ENCODE data around the gene LRRC42.
A peak's percentile ranks its signal among the peaks of the same experiment; 100 is the strongest.

Gene LRRC42

GRCh38 chr1:53946252-53947171 is at the start of gene LRRC42:
Gene LRRC42, plus strand, starts transcription at chr1:53946350. Its CDS starts 5,650 bp downstream, at chr1:53952000.
- peak in 1 of 2 donors; percentile 83 for DNase-seq (ENCODE audit: low read depth in 1 of 2, low spot score in 1 of 2)

- DNase-seq (ENCODE audit: low read depth in 1 of 2, low spot score in 1 of 2), result no peak
These were observed 49.4 kb upstream of the LRRC42 start for GRCh38 chr1:53896635-53897229.

GRCh38 chr1:53899206-53899628 is 46.9 kb upstream of the LRRC42 start:
- DNase-seq (ENCODE audit: low read depth in 1 of 2, low spot score in 1 of 2), result no peak

GRCh38 chr1:53899708-53900107 is 46.4 kb upstream of the LRRC42 start:
- DNase-seq (ENCODE audit: low read depth in 1 of 2, low spot score in 1 of 2), result no peak

- DNase-seq (ENCODE audit: low read depth in 1 of 2, low spot score in 1 of 2), result no peak
These were observed 43.7 kb upstream of the LRRC42 start for GRCh38 chr1:53902235-53903138.

- DNase-seq (ENCODE audit: low read depth in 1 of 2, low spot score in 1 of 2), result no peak
These were observed 40.6 kb upstream of the LRRC42 start for GRCh38 chr1:53905509-53905908.

GRCh38 chr1:53906121-53906520 is 40.0 kb upstream of the LRRC42 start:
- DNase-seq (ENCODE audit: low read depth in 1 of 2, low spot score in 1 of 2), result no peak

GRCh38 chr1:53909946-53910345 is 36.2 kb upstream of the LRRC42 start:
- DNase-seq (ENCODE audit: low read depth in 1 of 2, low spot score in 1 of 2), result no peak

- DNase-seq (ENCODE audit: low read depth in 1 of 2, low spot score in 1 of 2), result no peak
These were observed 34.7 kb upstream of the LRRC42 start for GRCh38 chr1:53911442-53911841.

- DNase-seq (ENCODE audit: low read depth in 1 of 2, low spot score in 1 of 2), result no peak
These were observed 32.7 kb upstream of the LRRC42 start for GRCh38 chr1:53913352-53914033.

- no peak for DNase-seq (ENCODE audit: low read depth in 1 of 2, low spot score in 1 of 2)
These were observed 27.8 kb upstream of the LRRC42 start for GRCh38 chr1:53918343-53918742.

- no peak for DNase-seq (ENCODE audit: low read depth in 1 of 2, low spot score in 1 of 2)
These were observed 26.5 kb upstream of the LRRC42 start for GRCh38 chr1:53919675-53920066.

GRCh38 chr1:53927376-53927881 is 18.7 kb upstream of the LRRC42 start:
- DNase-seq (ENCODE audit: low read depth in 1 of 2, low spot score in 1 of 2), result no peak

GRCh38 chr1:53929246-53929960 is 16.7 kb upstream of the LRRC42 start:
- no peak for DNase-seq (ENCODE audit: low read depth in 1 of 2, low spot score in 1 of 2)

GRCh38 chr1:53930932-53931331 is 15.2 kb upstream of the LRRC42 start:
- DNase-seq (ENCODE audit: low read depth in 1 of 2, low spot score in 1 of 2), result no peak

GRCh38 chr1:53931523-53931922 is 14.6 kb upstream of the LRRC42 start:
- DNase-seq (ENCODE audit: low read depth in 1 of 2, low spot score in 1 of 2), result no peak

- DNase-seq (ENCODE audit: low read depth in 1 of 2, low spot score in 1 of 2), result no peak
These were observed 11.9 kb upstream of the LRRC42 start for GRCh38 chr1:53934170-53934765.

- no peak for DNase-seq (ENCODE audit: low read depth in 1 of 2, low spot score in 1 of 2)
These were observed 9.7 kb upstream of the LRRC42 start for GRCh38 chr1:53936430-53936829.

- DNase-seq (ENCODE audit: low read depth in 1 of 2, low spot score in 1 of 2), result no peak
These were observed 7.9 kb upstream of the LRRC42 start for GRCh38 chr1:53938136-53938830.

All from stimulated activated CD4-positive, alpha-beta T cell treated with anti-CD3 and anti-CD28 coated beads, Interleukin-15, amount 100 ng/mL, for 1 hour (primary cell).